IPS-NIHi7 (cell line): ENCODE data around the gene UBE3D.
"Not testable (repeated sequence)": the region's sequence is repeated elsewhere in the genome, so short reads cannot be mapped to it uniquely, and the experiment has no call there.

ENCODE experiments used
- DNase-seq: peaks from one replicate; pipeline ENCODE4 v3.0.0; 2012; ENCODE audit warnings: mixed read lengths; ENCODE audit errors: extremely low spot score

UBE3D gene

GRCh38 chr6:83055366-83055964, 10.2 kb downstream of the UBE3D start:
- peak; percentile 64 for DNase-seq

- no peak for DNase-seq
Observed at GRCh38 chr6:83053678-83054077, 12.0 kb downstream of the UBE3D start.

- DNase-seq, result no peak
Observed at GRCh38 chr6:83051377-83052172, 14.1 kb downstream of the UBE3D start.

- DNase-seq, result peak; percentile 15
Observed at GRCh38 chr6:83047065-83047754, 18.4 kb downstream of the UBE3D start.

GRCh38 chr6:83044091-83044768, 21.4 kb downstream of the UBE3D start:
- DNase-seq, result no peak

- DNase-seq, result no peak
Observed at GRCh38 chr6:83042467-83043053, 23.1 kb downstream of the UBE3D start.

GRCh38 chr6:83038246-83038645, 27.4 kb downstream of the UBE3D start:
- no peak for DNase-seq

GRCh38 chr6:83031689-83032088, 34.0 kb downstream of the UBE3D start:
- DNase-seq, result no peak

GRCh38 chr6:83019741-83020140, 45.9 kb downstream of the UBE3D start:
- no peak for DNase-seq

GRCh38 chr6:83011131-83011530, 54.5 kb downstream of the UBE3D start:
- DNase-seq, result not testable (repeated sequence)

GRCh38 chr6:83008626-83009025, 57.0 kb downstream of the UBE3D start:
- DNase-seq, result no peak

GRCh38 chr6:83006270-83006905, 59.3 kb downstream of the UBE3D start:
- DNase-seq, result no peak

- no peak for DNase-seq
Observed at GRCh38 chr6:82996156-82996555, 69.5 kb downstream of the UBE3D start.

- no peak for DNase-seq
Observed at GRCh38 chr6:82995066-82995465, 70.6 kb downstream of the UBE3D start.

GRCh38 chr6:82989736-82990290, 75.8 kb downstream of the UBE3D start:
- no peak for DNase-seq

GRCh38 chr6:82988930-82989351, 76.7 kb downstream of the UBE3D start:
- no peak for DNase-seq

GRCh38 chr6:82987951-82988350, 77.7 kb downstream of the UBE3D start:
- no peak for DNase-seq

- no peak for DNase-seq
Observed at GRCh38 chr6:82987416-82987815, 78.2 kb downstream of the UBE3D start.

- no peak for DNase-seq
Observed at GRCh38 chr6:82984720-82985119, 80.9 kb downstream of the UBE3D start.

GRCh38 chr6:82980086-82980485, 85.6 kb downstream of the UBE3D start:
- no peak for DNase-seq

GRCh38 chr6:82979657-82980056, 86.0 kb downstream of the UBE3D start:
- no peak for DNase-seq
